ENCODE results near the gene PACS2.
"Not testable (repeated sequence)": the region's sequence is repeated elsewhere in the genome, so short reads cannot be mapped to it uniquely, and the experiment has no call there.

Gene PACS2

GRCh38 chr14:105315941-105316576 lies 1.5 kb downstream of the PACS2 start:
- no peak for DNase-seq

GRCh38 chr14:105316577-105316941 lies 2.0 kb downstream of the PACS2 start:
- no peak for DNase-seq

DNA sequence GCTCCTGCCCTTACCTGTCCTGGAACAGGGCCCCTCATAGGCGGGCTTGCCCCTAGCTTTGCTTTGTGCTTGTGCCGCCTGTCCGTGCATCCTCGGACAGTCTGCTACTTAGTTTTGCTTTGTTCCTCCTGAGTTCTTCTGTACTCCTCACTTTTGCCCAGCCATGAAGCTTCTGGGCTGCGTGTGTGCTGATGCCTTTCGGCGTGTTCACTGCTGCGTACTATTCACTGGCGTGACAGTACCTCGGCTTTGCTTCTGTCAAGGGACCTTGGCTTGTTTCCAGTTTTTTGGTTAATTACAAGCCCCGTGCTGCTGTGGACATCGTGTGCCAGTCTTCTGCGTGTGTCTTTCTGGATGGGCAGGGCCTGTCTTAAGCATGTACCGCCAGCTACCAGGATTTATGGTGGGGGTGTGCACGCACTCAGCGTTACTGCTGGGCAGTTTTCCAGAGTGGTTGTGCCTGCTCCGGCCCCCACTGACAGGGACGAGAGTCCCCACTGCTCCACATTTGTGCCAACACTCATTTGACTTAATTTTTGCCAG lies 2.5 kb downstream of the PACS2 start:
- no peak for DNase-seq

DNA sequence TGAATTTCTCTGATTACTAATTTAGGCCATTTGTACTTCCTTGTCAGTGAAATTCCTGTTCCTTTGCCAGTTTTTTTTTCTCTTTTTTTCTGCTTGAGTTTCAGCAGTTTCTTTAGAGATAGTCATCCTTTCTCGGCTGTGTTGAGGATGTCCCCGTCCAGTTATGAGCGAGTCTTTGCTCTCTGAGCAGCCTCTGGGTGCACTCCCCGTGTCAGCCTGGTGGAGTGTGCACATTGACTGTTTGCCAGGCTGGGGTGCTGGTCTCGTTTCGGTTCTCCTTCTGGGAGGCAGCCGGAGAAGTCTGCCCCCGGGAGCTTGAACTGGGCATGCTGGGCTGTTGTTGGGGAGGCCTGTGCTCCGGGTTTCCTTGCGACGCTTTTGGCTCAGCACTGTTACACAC lies 3.0 kb downstream of the PACS2 start:
- no peak for DNase-seq

DNA sequence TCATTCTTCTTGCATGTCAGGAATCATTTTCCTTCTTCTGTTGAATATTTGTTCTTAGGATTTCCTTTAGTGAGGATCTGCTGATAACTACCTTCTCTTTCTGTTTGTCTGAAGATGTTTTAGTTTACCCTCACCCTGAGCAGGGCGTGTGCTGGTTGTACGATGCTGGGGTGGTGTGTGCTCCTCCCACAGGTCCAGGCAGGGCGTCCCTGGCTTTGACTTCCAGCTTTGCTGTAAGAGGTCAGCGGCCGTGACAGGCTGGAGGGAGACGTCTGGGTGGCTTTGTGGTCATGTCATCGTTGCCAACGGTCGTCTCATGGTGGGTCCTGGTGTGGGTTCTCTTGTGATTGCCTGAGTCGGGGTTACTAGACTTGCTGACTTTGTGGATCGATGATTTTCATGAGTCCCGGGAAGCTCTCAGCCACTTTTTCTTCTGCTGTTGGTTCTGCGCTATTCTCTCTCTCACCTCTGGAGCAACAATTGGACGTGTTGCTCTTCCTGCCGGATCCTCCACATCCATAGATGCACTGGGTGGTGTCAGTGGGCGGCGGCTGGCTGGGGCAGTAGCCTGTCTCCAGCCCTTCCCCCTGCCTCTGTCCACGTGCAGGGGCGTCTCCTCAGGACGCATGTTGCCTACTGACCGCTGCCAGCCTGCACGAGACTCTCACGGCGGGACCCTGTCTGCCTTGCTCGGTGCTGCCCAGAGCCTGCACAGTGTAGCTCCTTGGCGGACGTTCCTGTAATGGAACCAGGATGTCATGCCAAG lies 8.4 kb downstream of the PACS2 start:
- no peak for DNase-seq

DNA sequence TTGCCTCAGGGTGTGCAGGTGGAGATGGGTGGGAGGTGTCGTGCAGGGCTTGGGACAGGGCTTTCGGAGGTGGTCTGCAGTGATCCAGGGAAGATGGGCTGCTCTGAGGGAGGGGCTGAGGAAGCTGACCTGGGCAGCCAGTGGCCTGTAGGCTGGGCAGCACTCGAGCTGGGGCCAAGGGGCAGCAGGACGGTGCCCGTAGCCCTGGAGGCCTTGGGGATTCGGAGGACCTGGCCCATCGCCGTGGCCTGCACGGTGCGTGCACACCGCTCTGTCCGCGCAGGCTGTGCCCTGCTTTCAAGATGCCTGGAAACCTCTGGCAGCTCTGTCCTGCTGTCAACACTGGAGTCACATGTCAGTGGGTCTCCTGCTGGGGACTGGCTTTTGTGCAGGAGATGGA lies 9.1 kb downstream of the PACS2 start:
- DNase-seq, result no peak

DNA sequence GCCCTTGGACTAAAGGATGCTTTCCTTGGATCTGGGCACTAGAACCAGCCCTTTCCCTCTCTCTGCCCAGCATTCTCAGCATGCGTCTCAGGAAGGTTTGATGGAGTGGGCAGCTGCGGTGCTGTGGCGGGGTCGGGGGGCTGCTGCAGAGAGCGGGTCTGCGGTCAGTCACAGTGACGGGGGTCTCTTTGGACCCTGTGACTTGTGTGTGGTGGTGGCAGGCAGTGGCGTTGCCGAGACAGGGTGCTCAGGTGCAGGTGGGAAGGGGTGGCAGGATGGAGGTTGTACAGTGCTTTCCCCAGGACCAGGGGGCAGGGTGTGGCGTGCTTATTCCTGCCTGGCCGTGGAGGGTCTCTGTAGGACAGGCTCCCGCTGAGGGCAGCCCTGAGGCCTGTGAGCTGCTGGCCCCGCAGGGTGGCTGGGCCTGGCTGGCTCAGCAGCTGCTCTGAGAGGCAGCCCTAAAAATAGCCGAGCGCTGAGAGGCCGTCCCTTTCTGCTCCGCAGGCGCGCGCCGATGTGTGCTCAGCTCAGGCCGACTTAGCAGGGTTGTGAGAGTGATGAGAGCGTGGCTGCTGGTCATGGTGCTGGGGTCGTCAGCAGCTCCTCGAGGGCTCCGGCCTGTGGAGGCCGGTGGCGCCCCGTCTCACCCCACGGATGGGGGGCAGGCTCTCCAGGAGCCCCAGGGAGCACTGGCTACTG lies 9.7 kb downstream of the PACS2 start:
- DNase-seq, result no peak

DNA sequence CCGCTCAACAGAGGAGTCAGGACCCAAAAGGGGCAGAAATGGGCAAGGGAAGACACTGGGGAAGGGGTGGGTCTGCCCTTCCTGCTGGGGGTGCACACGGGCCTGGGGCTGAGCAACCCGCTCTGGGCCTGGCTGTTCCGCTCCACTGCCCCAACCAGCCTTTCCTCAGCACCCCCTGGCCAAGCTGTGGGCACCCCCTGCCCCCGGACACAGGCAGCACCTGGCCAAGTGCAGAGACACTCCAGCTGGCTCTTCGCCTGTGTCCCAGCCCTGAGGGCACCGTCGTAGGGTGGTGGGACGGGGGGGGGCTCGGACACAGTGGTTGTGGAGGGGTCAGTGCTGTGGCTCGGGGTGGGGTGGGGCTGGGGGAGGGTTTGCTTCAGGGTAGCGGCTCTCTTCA lies 10.3 kb downstream of the PACS2 start:
- DNase-seq, result no peak

DNA sequence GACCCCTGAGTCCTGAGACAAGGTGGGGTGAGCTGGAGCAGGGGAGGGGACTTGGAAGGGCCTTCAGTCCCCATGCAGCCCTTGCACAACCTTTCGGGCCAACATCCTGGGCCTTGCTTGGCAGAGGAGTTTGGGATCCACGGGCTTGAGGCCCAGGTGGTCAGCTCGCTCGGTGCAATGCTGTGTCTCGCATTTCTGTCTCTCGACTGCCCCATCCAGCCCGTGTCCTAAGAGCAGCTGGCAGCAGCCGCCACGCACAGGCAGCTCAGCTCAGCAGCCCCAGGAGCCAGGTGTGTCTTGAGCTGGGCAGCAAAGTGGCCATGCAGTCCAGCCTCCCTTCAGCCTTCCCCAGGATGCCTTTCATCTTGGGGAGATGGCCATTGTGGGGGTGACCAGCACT lies 10.8 kb downstream of the PACS2 start:
- no peak for DNase-seq

DNA sequence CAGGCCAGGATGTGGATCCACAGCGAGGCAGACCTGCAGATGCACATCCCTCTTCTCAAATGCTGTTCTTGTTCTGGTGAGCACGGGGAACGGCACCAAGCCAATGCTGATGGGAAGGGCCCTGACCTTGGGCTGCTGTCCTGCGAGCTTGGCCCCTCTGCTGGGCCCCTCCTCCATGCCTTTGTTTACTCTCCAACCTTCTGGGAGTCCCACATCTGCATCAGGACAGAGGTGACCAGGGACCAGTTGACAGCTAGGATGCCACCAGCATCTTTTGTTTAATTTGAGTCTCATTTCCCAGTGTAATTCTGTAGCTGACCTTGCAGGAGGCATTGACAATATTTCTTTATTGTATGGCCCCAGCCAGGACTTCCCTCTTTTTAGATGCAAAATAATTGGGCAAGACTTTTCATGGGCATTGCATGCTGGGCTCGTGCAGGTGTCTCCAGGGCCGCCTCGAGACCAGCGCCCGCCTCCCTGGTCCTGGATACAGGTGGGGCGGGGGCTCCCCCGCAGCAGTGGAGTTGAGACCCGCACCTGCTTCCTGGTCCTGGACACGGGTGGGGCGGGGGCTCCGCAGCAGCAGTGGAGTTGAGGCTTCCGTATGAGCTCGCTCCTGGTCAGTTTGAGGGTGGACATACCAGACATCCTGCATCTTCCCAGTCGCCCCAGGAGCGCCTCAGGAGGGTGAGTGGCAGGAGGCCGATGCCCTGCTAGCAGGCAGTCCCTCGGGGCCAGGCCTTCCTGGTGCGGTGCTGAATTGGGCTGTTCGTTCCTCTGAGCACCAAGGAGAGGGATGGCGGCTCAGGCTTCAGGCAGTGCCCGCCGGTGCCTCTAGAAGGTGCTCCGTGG lies 11.4 kb downstream of the PACS2 start:
- no peak for DNase-seq

GRCh38 chr14:105326568-105326867 lies 12.0 kb downstream of the PACS2 start:
- DNase-seq, result no peak

GRCh38 chr14:105326891-105327694 lies 12.5 kb downstream of the PACS2 start:
- DNase-seq, result no peak

- DNase-seq, result not testable (repeated sequence)
Observed at GRCh38 chr14:105327695-105328045, 13.1 kb downstream of the PACS2 start.

- no peak for DNase-seq
Observed at GRCh38 chr14:105328070-105328677, 13.6 kb downstream of the PACS2 start.

- DNase-seq, result no peak
Observed at GRCh38 chr14:105328678-105329390, 14.3 kb downstream of the PACS2 start.

GRCh38 chr14:105329411-105330150 lies 15.0 kb downstream of the PACS2 start:
- DNase-seq, result no peak

DNA sequence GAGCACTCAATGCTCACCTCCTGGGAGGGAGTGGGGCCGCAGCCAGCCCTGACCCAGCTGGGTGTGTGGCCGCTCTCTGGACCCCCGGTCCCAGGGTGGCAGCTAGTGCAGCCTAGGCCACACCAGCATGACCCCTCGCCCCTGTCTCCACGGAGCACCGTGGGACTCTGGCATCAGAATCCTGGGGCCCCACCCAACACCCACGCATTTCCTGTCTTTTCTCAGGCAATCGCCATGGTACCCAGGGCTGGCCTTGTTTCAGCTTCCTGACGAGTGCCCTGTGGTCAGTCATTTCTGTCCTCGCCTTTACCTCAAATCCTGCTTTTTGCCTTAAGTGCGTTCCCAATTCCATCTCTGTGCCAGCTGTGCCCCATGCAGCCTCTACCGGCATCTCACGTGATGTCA lies 15.9 kb downstream of the PACS2 start:
- no peak for DNase-seq

GRCh38 chr14:105331575-105332349 lies 17.2 kb downstream of the PACS2 start:
- no peak for DNase-seq

- no peak for DNase-seq
Observed at GRCh38 chr14:105332350-105332874, 17.9 kb downstream of the PACS2 start.
